Mucosa of rectum (tissue), 2 donors: Measurements from ENCODE around the gene PARP2.

ENCODE experiments used
- H3K27ac ChIP-seq, 2 donors: one replicate each; pipeline ENCODE4 v1.7.0; 2013; ENCODE audit warnings: inconsistent platforms in 2 of 2, low read depth in 2 of 2, low read length in 2 of 2
- H3K27me3 ChIP-seq, 2 donors: one replicate each; pipeline ENCODE4 v1.7.0; 2013; ENCODE audit warnings: low read length in 2 of 2; ENCODE audit not compliant: control insufficient read depth in 2 of 2, insufficient read depth in 2 of 2
- H3K36me3 ChIP-seq, 2 donors: one replicate each; pipeline ENCODE4 v1.7.0; 2013; ENCODE audit warnings: low read length in 2 of 2; ENCODE audit not compliant: control insufficient read depth in 2 of 2, insufficient read depth in 2 of 2
- H3K4me1 ChIP-seq, 2 donors: one replicate each; pipeline ENCODE4 v1.7.0; 2013; ENCODE audit warnings: low read length in 2 of 2, mild to moderate bottlenecking in 1 of 2; ENCODE audit not compliant: control insufficient read depth in 2 of 2, insufficient read depth in 2 of 2
- H3K4me3 ChIP-seq, 2 donors: one replicate each; pipeline ENCODE4 v1.7.0; 2013; ENCODE audit warnings: low read length in 2 of 2
- H3K9ac ChIP-seq, 2 donors: one replicate each; pipeline ENCODE4 v1.7.0; 2013; ENCODE audit warnings: low read length in 2 of 2, low read depth in 1 of 2, mild to moderate bottlenecking in 1 of 2
- H3K9me3 ChIP-seq, 2 donors: one replicate each; pipeline ENCODE4 v1.7.0; 2013; ENCODE audit warnings: low read length in 2 of 2; ENCODE audit not compliant: control insufficient read depth in 2 of 2
- donor health status: healthy.
- donor health status: Normal muscosa, but diverticular disease.

Gene PARP2

GRCh38 chr14:20376071-20376588, 32.7 kb downstream of the PARP2 start:
- H3K36me3 ChIP-seq = peaks cover 89 to 94% of the 10 kb centered on the region in 2 donors

GRCh38 chr14:20377171-20377570, 33.7 kb downstream of the PARP2 start:
- H3K4me1 ChIP-seq = peaks cover 13 to 17% of the 10 kb centered on the region in 2 donors
- H3K27ac ChIP-seq = peak overlapping the region; percentile 69 to 85
- H3K9me3 ChIP-seq = no peaks in the 10 kb centered on the region
- H3K36me3 ChIP-seq = peaks cover 89 to 94% of the 10 kb centered on the region in 2 donors
- H3K9ac ChIP-seq = peak overlapping the region in 1 of 2 donors; percentile 29
- H3K4me3 ChIP-seq = no peak overlapping the region
- H3K27me3 ChIP-seq = no peaks in the 10 kb centered on the region

More at GRCh38 chr14:20376071-20376588, 32.7 kb downstream of the PARP2 start:
- H3K4me3 ChIP-seq = no peak overlapping the region
- peaks cover 13 to 17% of the 10 kb centered on the region in 2 donors for H3K4me1 ChIP-seq
- H3K9ac ChIP-seq = peak overlapping the region in 1 of 2 donors; percentile 29
- no peaks in the 10 kb centered on the region for H3K27me3 ChIP-seq
- peak overlapping the region; percentile 69 to 85 for H3K27ac ChIP-seq
- H3K9me3 ChIP-seq = no peaks in the 10 kb centered on the region

- H3K9me3 ChIP-seq = no peaks in the 10 kb centered on the region
- no peak overlapping the region for H3K4me3 ChIP-seq
- no peak overlapping the region for H3K9ac ChIP-seq
- peaks cover 91 to 97% of the 10 kb centered on the region in 2 donors for H3K36me3 ChIP-seq
- no peak overlapping the region for H3K27ac ChIP-seq
- H3K4me1 ChIP-seq = peaks cover 13 to 17% of the 10 kb centered on the region in 2 donors
- H3K27me3 ChIP-seq = no peaks in the 10 kb centered on the region
These were observed 36.3 kb downstream of the PARP2 start for GRCh38 chr14:20379743-20380142.

- H3K4me1 ChIP-seq = peaks cover 13 to 16% of the 10 kb centered on the region in 2 donors
- peaks cover 91 to 94% of the 10 kb centered on the region in 2 donors for H3K36me3 ChIP-seq
- H3K9ac ChIP-seq = no peak overlapping the region
- no peak overlapping the region for H3K27ac ChIP-seq
- no peak overlapping the region for H3K4me3 ChIP-seq
- H3K27me3 ChIP-seq = no peaks in the 10 kb centered on the region
- H3K9me3 ChIP-seq = no peaks in the 10 kb centered on the region
These were observed 37.2 kb downstream of the PARP2 start for GRCh38 chr14:20380681-20381080.

- Histone ChIP-seq H3K9me3 (no peaks in the 10 kb centered on the region), H3K4me3 (no peak overlapping the region), H3K36me3 (peaks cover 91 to 94% of the 10 kb centered on the region in 2 donors), H3K9ac (no peak overlapping the region), H3K27me3 (no peaks in the 10 kb centered on the region), H3K27ac (no peak overlapping the region), H3K4me1 (peaks cover 7 to 10% of the 10 kb centered on the region in 2 donors)
These were observed 37.9 kb downstream of the PARP2 start for GRCh38 chr14:20381341-20381740.

- H3K4me1 ChIP-seq = peaks cover 0 to 1% of the 10 kb centered on the region in 2 donors
- H3K27me3 ChIP-seq = no peaks in the 10 kb centered on the region
- H3K9ac ChIP-seq = no peak overlapping the region
- H3K9me3 ChIP-seq = no peaks in the 10 kb centered on the region
- H3K36me3 ChIP-seq = peaks cover 90 to 94% of the 10 kb centered on the region in 2 donors
- no peak overlapping the region for H3K4me3 ChIP-seq
- no peak overlapping the region for H3K27ac ChIP-seq
These were observed 39.1 kb downstream of the PARP2 start for GRCh38 chr14:20382526-20382925.

- Histone ChIP-seq H3K27ac (no peak overlapping the region), H3K9ac (no peak overlapping the region), H3K4me1 (no peaks in the 10 kb centered on the region), H3K36me3 (peaks cover 90 to 94% of the 10 kb centered on the region in 2 donors), H3K9me3 (no peaks in the 10 kb centered on the region), H3K4me3 (no peak overlapping the region), H3K27me3 (no peaks in the 10 kb centered on the region)
These were observed 39.6 kb downstream of the PARP2 start for GRCh38 chr14:20383032-20383431.

- H3K4me1 ChIP-seq = no peaks in the 10 kb centered on the region
- H3K4me3 ChIP-seq = no peak overlapping the region
- H3K36me3 ChIP-seq = peaks cover 90 to 94% of the 10 kb centered on the region in 2 donors
- no peaks in the 10 kb centered on the region for H3K27me3 ChIP-seq
- no peak overlapping the region for H3K9ac ChIP-seq
- no peaks in the 10 kb centered on the region for H3K9me3 ChIP-seq
- no peak overlapping the region for H3K27ac ChIP-seq
These were observed 40.2 kb downstream of the PARP2 start for GRCh38 chr14:20383636-20384035.

GRCh38 chr14:20384321-20384720, 40.9 kb downstream of the PARP2 start:
- Histone ChIP-seq H3K9me3 (no peaks in the 10 kb centered on the region), H3K9ac (no peak overlapping the region), H3K36me3 (peaks cover 87 to 92% of the 10 kb centered on the region in 2 donors), H3K4me1 (no peaks in the 10 kb centered on the region), H3K4me3 (no peak overlapping the region), H3K27me3 (no peaks in the 10 kb centered on the region), H3K27ac (no peak overlapping the region)

GRCh38 chr14:20384886-20385285, 41.5 kb downstream of the PARP2 start:
- Histone ChIP-seq H3K9ac (no peak overlapping the region), H3K4me1 (no peaks in the 10 kb centered on the region), H3K36me3 (peaks cover 87 to 92% of the 10 kb centered on the region in 2 donors), H3K27me3 (no peaks in the 10 kb centered on the region), H3K9me3 (no peaks in the 10 kb centered on the region), H3K4me3 (no peak overlapping the region), H3K27ac (no peak overlapping the region)
